Suppressor macrophage treated with lipopolysaccharide for 4 hours (primary cell): ENCODE results near the gene TSEN2.
A peak's percentile ranks its signal among the peaks of the same experiment; 100 is the strongest.
"Not testable (repeated sequence)": the region's sequence is repeated elsewhere in the genome, so short reads cannot be mapped to it uniquely, and the experiment has no call there.

Source experiments
- DNase-seq: peaks from one replicate; pipeline ENCODE4 v3.0.0-alpha.2; 2020

Gene TSEN2

GRCh38 chr3:12484198-12484982 lies at the start of gene TSEN2:
TSS of gene TSEN2 (plus strand) at chr3:12484480. CDS start at chr3:12489801, 5,321 bp downstream.
- peak; percentile 99 for DNase-seq

- no peak for DNase-seq
Measured at GRCh38 chr3:12436514-12437220, 47.6 kb upstream of the TSEN2 start.

- DNase-seq, result no peak
Measured at GRCh38 chr3:12437221-12437605, 47.1 kb upstream of the TSEN2 start.

GRCh38 chr3:12437861-12438260 lies 46.4 kb upstream of the TSEN2 start:
- no peak for DNase-seq

- DNase-seq, result no peak
Measured at GRCh38 chr3:12438318-12438717, 46.0 kb upstream of the TSEN2 start.

- DNase-seq, result no peak
Measured at GRCh38 chr3:12439161-12439940, 44.9 kb upstream of the TSEN2 start.

- DNase-seq, result no peak
Measured at GRCh38 chr3:12440927-12441714, 43.2 kb upstream of the TSEN2 start.

- no peak for DNase-seq
Measured at GRCh38 chr3:12442654-12443501, 41.4 kb upstream of the TSEN2 start.

- DNase-seq, result no peak
Measured at GRCh38 chr3:12443781-12444522, 40.3 kb upstream of the TSEN2 start.

- DNase-seq, result no peak
Measured at GRCh38 chr3:12444582-12445471, 39.5 kb upstream of the TSEN2 start.

GRCh38 chr3:12445523-12446240 lies 38.6 kb upstream of the TSEN2 start:
- no peak for DNase-seq

GRCh38 chr3:12446298-12446697 lies 38.0 kb upstream of the TSEN2 start:
- no peak for DNase-seq

GRCh38 chr3:12447075-12447474 lies 37.2 kb upstream of the TSEN2 start:
- no peak for DNase-seq

- DNase-seq, result not testable (repeated sequence)
Measured at GRCh38 chr3:12448404-12449202, 35.7 kb upstream of the TSEN2 start.

GRCh38 chr3:12449889-12450682 lies 34.2 kb upstream of the TSEN2 start:
- DNase-seq, result no peak

GRCh38 chr3:12451481-12451880 lies 32.8 kb upstream of the TSEN2 start:
- no peak for DNase-seq

- no peak for DNase-seq
Measured at GRCh38 chr3:12451960-12452359, 32.3 kb upstream of the TSEN2 start.
